Measurements from ENCODE around the gene ZFR.

DNA sequence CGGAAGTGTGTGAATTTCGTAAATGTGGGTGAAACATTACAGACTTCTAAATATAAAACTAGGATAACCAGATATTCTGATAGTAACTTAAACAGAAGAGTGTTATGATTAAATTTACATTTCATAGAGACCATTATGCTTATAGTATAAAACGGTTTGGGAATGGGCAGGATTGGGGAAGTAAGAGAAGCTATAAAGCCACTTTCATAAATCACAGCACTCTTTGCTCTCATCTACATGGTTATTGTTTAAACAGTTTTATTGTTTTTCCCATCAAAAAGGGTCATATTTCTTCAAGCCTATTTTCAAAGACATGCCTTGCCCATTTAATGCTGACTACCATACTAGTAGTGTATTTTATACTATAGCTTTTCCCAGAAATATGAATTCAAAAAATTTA is 9.2 kb downstream of the ZFR start:
- TF ChIP-seq, protein P1, sequence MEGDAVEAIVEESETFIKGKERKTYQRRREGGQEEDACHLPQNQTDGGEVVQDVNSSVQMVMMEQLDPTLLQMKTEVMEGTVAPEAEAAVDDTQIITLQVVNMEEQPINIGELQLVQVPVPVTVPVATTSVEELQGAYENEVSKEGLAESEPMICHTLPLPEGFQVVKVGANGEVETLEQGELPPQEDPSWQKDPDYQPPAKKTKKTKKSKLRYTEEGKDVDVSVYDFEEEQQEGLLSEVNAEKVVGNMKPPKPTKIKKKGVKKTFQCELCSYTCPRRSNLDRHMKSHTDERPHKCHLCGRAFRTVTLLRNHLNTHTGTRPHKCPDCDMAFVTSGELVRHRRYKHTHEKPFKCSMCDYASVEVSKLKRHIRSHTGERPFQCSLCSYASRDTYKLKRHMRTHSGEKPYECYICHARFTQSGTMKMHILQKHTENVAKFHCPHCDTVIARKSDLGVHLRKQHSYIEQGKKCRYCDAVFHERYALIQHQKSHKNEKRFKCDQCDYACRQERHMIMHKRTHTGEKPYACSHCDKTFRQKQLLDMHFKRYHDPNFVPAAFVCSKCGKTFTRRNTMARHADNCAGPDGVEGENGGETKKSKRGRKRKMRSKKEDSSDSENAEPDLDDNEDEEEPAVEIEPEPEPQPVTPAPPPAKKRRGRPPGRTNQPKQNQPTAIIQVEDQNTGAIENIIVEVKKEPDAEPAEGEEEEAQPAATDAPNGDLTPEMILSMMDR (IDR thresholded peaks at IDR 0.05; ENCODE audit: low read depth, low read length): no peak
- TF ChIP-seq MYC (IDR thresholded peaks at IDR 0.05; ENCODE audit: low read depth, low read length) (no peak), POLR2A (IDR thresholded peaks at IDR 0.05; ENCODE audit: extremely low read depth, insufficient read length) (no peak)

Data from NB4 (cell line).